ENCODE measurements around the gene ITPR3. TPM values are rescaled to one million over a fixed set of nuclear protein-coding genes. Genes with fewer than 3 reads are reported as not detected.

ITPR3 gene
- total RNA-seq, 4 donors from 2014 or later: 161 to 265 (median 197) TPM

- no peak for TF ChIP-seq POLR2A (IDR thresholded peaks at IDR 0.05)
- TF ChIP-seq CTCF (IDR thresholded peaks at IDR 0.05): no peak
- DNase-seq (ENCODE audit: low spot score in 2 of 2): no peak
- H3K4me3 ChIP-seq (ENCODE audit: low read depth, poor library complexity, severe bottlenecking): no peak overlapping the region
- WGBS, 2 donors: 88 to 91% methylated on average over 14 of the region's 14 CpGs
- intact Hi-C loops (cut with DNase I; ENCODE audit: low total_unique reads): no loop called here
Observed at GRCh38 chr6:33725222-33725621, 104.1 kb downstream of the ITPR3 start.

- TF ChIP-seq CTCF (IDR thresholded peaks at IDR 0.05) (no peak), POLR2A (IDR thresholded peaks at IDR 0.05) (no peak)
- intact Hi-C loops (cut with DNase I; ENCODE audit: low total_unique reads): no loop called here
- no peak for DNase-seq (ENCODE audit: low spot score in 2 of 2)
- no peak overlapping the region for H3K4me3 ChIP-seq (ENCODE audit: low read depth, poor library complexity, severe bottlenecking)
- 71 to 83% methylated on average over 7 of the region's 7 CpGs for WGBS, 2 donors
Observed at GRCh38 chr6:33725891-33726673, 105.0 kb downstream of the ITPR3 start.

GRCh38 chr6:33726696-33727095 is 105.6 kb downstream of the ITPR3 start:
- no peak overlapping the region for H3K4me3 ChIP-seq (ENCODE audit: low read depth, poor library complexity, severe bottlenecking)
- intact Hi-C loops (cut with DNase I; ENCODE audit: low total_unique reads): no loop called here
- 89 to 94% methylated on average over 15 of the region's 15 CpGs for WGBS, 2 donors
- no peak for TF ChIP-seq CTCF (IDR thresholded peaks at IDR 0.05)
- TF ChIP-seq POLR2A (IDR thresholded peaks at IDR 0.05): no peak
- DNase-seq (ENCODE audit: low spot score in 2 of 2): no peak

- 78 to 91% methylated on average over 7 of the region's 7 CpGs for WGBS, 2 donors
- no peak overlapping the region for H3K4me3 ChIP-seq (ENCODE audit: low read depth, poor library complexity, severe bottlenecking)
- no peak for TF ChIP-seq CTCF (IDR thresholded peaks at IDR 0.05)
- intact Hi-C loops (cut with DNase I; ENCODE audit: low total_unique reads): no loop called here
- DNase-seq (ENCODE audit: low spot score in 2 of 2): no peak
Observed at GRCh38 chr6:33727126-33727525, 106.0 kb downstream of the ITPR3 start.

- intact Hi-C loops (cut with DNase I; ENCODE audit: low total_unique reads): no loop called here
- no peak for TF ChIP-seq CTCF (IDR thresholded peaks at IDR 0.05)
- TF ChIP-seq POLR2A (IDR thresholded peaks at IDR 0.05): no peak
- WGBS, 2 donors: 81 to 84% methylated on average over 11 of the region's 11 CpGs
- H3K4me3 ChIP-seq (ENCODE audit: low read depth, poor library complexity, severe bottlenecking): no peak overlapping the region
- no peak for DNase-seq (ENCODE audit: low spot score in 2 of 2)
Observed at GRCh38 chr6:33727932-33728331, 106.8 kb downstream of the ITPR3 start.

GRCh38 chr6:33728438-33728837 is 107.3 kb downstream of the ITPR3 start:
- H3K4me3 ChIP-seq (ENCODE audit: low read depth, poor library complexity, severe bottlenecking): no peak overlapping the region
- 93 to 94% methylated on average over 11 of the region's 11 CpGs for WGBS, 2 donors
- TF ChIP-seq CTCF (IDR thresholded peaks at IDR 0.05) (no peak), POLR2A (IDR thresholded peaks at IDR 0.05) (no peak)
- intact Hi-C loops (cut with DNase I; ENCODE audit: low total_unique reads): no loop called here
- no peak for DNase-seq (ENCODE audit: low spot score in 2 of 2)

All from lower leg skin (tissue), 4 donors.